Left ventricle myocardium inferior (tissue), 1 donor: ENCODE measurements around the gene SPSB4. TPM values are rescaled to one million over a fixed set of nuclear protein-coding genes. Genes with fewer than 3 reads are reported as not detected.

Experiments
- DNase-seq: peaks from one replicate; pipeline ENCODE4 v3.0.0-alpha.2; 2020
- H3K27ac ChIP-seq: fragments of 200-600 bp; replicated peaks from 2 replicates; pipeline ENCODE4 v1.8.0; 2021
- H3K27me3 ChIP-seq: fragments of 200-600 bp; 2 replicates; pipeline ENCODE4 v1.8.0; 2021; ENCODE audit warnings: low read depth
- H3K36me3 ChIP-seq: fragments of 200-600 bp; 2 replicates; pipeline ENCODE4 v1.8.0; 2021
- H3K4me1 ChIP-seq: fragments of 200-600 bp; 2 replicates; pipeline ENCODE4 v1.8.0; 2021
- H3K4me3 ChIP-seq: fragments of 200-600 bp; 2 replicates; pipeline ENCODE4 v1.8.0; 2021; ENCODE audit warnings: mild to moderate bottlenecking, moderate library complexity
- H3K9me3 ChIP-seq: fragments of 200-600 bp; replicated peaks from 2 replicates; pipeline ENCODE4 v1.8.0; 2021
- intact Hi-C: fragments of 100-400 bp; cut with micrococcal nuclease; formaldehyde crosslinking; loops from one replicate; pipeline ENCODE4 v1.11.0; 2022
- total RNA-seq: library from RNA; stranded (reverse); fragmentation: NEBNext Ultra II Directional; extraction: Animal tissue kit (Norgen Biotek cat#: 25700); gene quantifications from one replicate; pipeline ENCODE4 v1.2.1, GENCODE V29; 2021
- TF ChIP-seq, protein P1 (sequence below): fragments of 200-600 bp; IDR thresholded peaks from 2 replicates; pipeline ENCODE4 v1.8.0; 2021; ENCODE audit warnings: antibody characterized with exemption, mild to moderate bottlenecking, borderline replicate concordance
- donor health status: DM: no; HTN: yes; CAD: no; lungs with severe emphysema.

The SPSB4 gene
- total RNA-seq, 1 donor from 2014 or later: 11.2 TPM

DNA sequence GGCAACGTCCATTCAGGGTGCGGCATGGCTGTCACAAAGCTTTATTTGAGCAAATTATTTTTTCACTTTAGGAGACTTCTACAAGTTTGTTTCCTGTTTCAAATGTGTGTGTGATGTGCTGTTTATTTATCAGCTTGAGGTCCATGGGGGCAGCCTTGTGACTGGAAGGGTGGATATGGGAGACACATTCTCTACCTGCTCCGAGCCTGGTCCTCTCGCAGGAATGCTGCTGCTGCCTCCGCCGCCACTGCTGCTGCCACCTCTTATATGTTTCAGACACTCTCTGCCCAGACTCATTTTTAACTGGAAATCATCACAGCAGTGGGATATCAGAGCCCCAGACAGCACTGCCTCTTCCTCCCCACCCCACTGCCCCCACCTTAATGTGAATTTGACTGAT lies 97.0 kb downstream of the SPSB4 start:
- peaks cover 24% of the 10 kb centered on the region for H3K4me1 ChIP-seq
- H3K9me3 ChIP-seq: no peaks in the 10 kb centered on the region
- H3K27me3 ChIP-seq: no peaks in the 10 kb centered on the region
- H3K4me3 ChIP-seq: no peak overlapping the region
- intact Hi-C loops: no loop called here
- no peak for DNase-seq
- H3K36me3 ChIP-seq: no peaks in the 10 kb centered on the region
- TF ChIP-seq, protein P1, sequence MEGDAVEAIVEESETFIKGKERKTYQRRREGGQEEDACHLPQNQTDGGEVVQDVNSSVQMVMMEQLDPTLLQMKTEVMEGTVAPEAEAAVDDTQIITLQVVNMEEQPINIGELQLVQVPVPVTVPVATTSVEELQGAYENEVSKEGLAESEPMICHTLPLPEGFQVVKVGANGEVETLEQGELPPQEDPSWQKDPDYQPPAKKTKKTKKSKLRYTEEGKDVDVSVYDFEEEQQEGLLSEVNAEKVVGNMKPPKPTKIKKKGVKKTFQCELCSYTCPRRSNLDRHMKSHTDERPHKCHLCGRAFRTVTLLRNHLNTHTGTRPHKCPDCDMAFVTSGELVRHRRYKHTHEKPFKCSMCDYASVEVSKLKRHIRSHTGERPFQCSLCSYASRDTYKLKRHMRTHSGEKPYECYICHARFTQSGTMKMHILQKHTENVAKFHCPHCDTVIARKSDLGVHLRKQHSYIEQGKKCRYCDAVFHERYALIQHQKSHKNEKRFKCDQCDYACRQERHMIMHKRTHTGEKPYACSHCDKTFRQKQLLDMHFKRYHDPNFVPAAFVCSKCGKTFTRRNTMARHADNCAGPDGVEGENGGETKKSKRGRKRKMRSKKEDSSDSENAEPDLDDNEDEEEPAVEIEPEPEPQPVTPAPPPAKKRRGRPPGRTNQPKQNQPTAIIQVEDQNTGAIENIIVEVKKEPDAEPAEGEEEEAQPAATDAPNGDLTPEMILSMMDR: no peak
- H3K27ac ChIP-seq: no peak overlapping the region

DNA sequence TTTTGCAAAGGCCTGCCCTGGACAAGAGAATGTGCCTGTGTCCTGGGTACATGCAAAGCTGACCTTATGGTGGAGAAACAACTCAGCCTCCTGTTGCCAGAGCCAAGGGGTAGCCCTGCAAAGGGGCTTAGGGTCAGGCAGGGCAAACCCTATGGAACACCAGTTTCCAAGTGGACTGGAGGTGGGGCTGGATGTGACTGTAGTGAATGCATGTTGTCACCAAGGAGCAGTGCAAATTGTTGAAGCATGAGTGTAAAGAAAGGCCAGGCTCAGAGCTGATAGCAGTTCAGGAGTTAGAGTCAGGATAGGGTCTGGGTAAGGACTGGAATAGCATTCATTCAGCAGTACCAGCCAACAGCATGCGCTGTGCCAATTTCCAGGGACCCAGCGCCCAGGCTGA lies 97.6 kb downstream of the SPSB4 start:
- intact Hi-C loops: no loop called here
- Histone ChIP-seq H3K4me3 (no peak overlapping the region), H3K27me3 (no peaks in the 10 kb centered on the region), H3K36me3 (no peaks in the 10 kb centered on the region), H3K9me3 (no peaks in the 10 kb centered on the region), H3K27ac (no peak overlapping the region), H3K4me1 (peaks cover 30% of the 10 kb centered on the region)
- no peak for DNase-seq
- TF ChIP-seq, protein P1: no peak

DNA sequence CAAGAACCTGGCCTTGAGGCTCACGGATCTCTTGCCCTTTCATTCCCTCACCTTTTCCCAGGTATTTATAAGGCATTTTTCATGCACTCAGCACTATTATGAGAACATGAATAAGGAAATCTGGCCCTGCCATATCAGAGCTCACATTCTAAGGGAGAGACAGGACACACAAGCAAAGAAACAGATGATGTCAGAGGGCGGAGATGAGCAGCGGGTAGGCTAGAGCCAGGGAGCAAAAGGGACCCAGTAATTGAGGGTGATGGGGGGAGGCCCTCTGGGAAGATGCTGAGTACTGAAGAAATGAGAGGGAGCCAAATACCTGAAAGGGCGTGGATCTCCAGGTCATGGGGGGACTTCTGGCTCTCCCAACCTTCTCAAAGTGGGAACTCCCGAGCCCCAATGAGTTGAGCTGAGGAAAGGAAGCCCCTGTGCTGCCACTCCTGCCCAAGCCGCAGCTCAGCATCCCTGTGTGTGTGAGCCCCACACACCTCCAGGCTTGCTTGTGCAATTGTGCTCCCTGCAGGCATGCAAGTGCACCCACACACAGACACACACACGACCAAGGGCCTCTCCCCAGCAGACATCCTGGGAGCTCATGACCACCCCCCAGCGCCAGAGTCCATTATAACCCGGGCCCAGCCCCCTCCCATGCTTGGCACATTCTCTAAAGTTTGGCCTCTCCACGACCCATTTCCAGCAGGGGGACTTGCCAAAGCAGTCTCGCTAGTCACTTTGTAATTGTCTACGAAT lies 99.1 kb downstream of the SPSB4 start:
- TF ChIP-seq, protein P1: no peak
- intact Hi-C loops: no loop called here
- H3K4me1 ChIP-seq: peaks cover 30% of the 10 kb centered on the region
- no peak overlapping the region for H3K27ac ChIP-seq
- DNase-seq: no peak
- H3K9me3 ChIP-seq: no peaks in the 10 kb centered on the region
- no peaks in the 10 kb centered on the region for H3K27me3 ChIP-seq
- no peak overlapping the region for H3K4me3 ChIP-seq
- H3K36me3 ChIP-seq: no peaks in the 10 kb centered on the region

DNA sequence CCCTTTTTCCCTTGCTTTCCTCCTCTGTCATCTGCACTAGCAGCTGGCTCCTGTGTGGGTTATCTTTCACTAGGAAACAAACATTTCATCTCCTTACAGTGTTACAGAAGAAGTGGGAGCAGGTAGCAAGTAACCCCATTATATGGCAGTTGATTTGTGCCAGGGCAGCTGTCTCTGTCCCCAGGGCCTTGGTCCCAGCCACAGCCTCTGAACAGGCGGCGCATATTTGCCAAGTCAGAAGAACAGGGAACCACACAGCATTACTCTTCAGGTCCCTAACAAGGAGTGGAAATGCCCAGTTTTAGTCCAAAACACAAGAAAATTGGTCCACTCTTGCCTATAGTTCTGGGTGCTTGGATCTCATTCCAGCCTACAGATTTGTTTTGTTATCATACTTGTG lies 99.8 kb downstream of the SPSB4 start:
- H3K27me3 ChIP-seq: no peaks in the 10 kb centered on the region
- peak overlapping the region; percentile 36 for H3K27ac ChIP-seq
- no peak overlapping the region for H3K4me3 ChIP-seq
- TF ChIP-seq, protein P1: no peak
- DNase-seq: no peak
- no peaks in the 10 kb centered on the region for H3K9me3 ChIP-seq
- peaks cover 30% of the 10 kb centered on the region for H3K4me1 ChIP-seq
- intact Hi-C loops: no loop called here
- H3K36me3 ChIP-seq: no peaks in the 10 kb centered on the region

DNA sequence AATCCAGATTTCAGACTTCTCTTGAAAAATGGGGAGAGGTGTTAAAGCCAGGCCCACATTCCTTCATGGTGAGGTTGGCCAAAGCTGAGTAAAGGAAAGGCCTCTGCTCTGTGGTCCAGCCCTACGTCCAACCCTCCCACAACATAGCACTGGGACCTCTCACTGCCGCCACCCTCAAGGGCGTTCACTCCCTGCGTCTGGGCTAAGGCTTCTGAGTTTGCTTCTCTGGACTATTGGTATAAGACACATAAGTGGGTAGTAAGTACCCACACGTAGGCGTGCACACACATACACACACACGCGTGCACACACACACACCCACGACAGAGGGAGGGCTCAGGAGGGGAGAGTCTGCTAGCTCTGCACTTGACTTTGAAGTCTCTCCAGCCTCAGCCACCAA lies 100.3 kb downstream of the SPSB4 start:
- H3K9me3 ChIP-seq: no peaks in the 10 kb centered on the region
- H3K27me3 ChIP-seq: no peaks in the 10 kb centered on the region
- peaks cover 30% of the 10 kb centered on the region for H3K4me1 ChIP-seq
- DNase-seq: peak; percentile 23
- TF ChIP-seq, protein P1: no peak
- H3K36me3 ChIP-seq: no peaks in the 10 kb centered on the region
- intact Hi-C loops: no loop called here
- no peak overlapping the region for H3K27ac ChIP-seq
- no peak overlapping the region for H3K4me3 ChIP-seq
